SIG-M5 (cell line): Measurements from ENCODE around the gene ADNP2.

Experiments
- DNase-seq: peaks from one replicate; lab custom pipeline; 2025; lab: John Stamatoyannopoulos, UW

Gene ADNP2

DNA sequence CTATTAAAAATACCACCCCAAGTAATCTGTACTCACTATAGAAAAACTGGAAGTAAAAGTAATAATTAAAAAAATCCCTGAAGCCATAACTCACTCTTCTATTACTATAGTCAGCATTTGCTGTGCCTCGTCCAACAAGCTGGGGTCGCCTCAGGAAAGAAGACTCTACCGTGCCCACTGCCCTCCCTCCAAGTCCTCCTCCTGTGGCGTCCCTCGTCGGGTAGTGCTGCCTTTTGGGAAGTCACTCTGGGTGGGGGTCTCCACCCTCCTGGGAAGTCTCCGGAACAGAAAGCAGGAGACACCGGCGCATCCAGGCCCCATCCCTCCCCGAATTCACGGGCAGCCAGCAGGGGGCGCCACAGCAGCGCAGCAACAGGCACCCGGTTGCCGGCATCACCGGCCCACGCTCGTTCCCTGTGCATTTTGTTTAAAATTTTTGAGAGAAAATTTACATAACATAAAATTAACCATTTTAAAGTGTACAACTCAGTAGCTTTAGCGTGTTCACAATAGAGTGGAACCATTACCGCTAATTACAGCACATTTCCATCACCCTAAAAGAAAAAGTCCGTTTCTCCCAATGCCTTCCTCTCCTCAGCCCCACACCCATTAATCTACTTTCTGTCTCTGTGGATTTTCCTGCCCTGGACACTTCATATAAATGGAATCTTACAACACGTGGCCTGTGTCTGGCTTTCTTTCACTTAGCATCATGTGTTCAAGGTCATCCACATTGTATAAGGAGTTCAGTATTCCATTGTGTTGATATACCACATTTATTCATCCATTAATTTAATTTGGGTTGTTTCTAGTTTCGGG lies 62.2 kb downstream of the ADNP2 start:
- no peak for DNase-seq

DNA sequence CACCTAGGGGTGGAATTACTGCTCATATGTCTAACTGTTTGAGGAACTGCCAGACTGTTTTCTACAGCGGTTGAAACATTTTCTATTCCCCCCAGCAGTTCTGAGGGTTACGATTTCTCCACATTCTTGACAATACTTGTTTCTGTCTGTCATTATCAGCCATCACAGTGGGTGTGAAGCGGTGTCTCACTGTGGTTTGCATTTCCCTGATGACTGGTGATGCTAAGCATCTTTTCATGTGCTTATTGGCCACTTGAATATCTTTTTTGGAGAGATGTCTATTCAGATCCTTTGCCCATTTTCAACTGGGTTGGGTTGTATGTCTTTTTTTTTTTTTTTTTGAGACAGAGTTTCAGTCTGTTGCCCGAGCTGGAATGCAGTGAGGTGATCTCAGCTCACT lies 63.0 kb downstream of the ADNP2 start:
- no peak for DNase-seq

DNA sequence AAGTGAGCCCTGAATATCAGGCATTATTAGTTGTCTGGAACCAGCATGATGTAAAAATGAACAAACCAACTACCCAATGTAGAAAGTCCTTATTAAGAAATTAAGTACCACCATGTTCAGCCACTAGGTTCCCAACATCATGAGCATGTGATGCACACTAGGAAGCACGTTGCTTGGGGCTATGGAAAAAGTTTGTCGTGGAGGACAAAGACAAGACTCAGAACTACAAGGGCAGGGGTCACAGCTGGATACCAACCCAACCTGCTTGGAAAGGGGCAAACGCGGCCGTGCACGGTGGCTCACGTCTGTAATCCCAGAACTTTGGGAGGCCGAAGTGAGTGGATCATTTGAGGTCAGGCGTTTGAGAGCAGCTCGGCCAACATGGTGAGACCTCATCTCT lies 64.0 kb downstream of the ADNP2 start:
- DNase-seq, result no peak

DNA sequence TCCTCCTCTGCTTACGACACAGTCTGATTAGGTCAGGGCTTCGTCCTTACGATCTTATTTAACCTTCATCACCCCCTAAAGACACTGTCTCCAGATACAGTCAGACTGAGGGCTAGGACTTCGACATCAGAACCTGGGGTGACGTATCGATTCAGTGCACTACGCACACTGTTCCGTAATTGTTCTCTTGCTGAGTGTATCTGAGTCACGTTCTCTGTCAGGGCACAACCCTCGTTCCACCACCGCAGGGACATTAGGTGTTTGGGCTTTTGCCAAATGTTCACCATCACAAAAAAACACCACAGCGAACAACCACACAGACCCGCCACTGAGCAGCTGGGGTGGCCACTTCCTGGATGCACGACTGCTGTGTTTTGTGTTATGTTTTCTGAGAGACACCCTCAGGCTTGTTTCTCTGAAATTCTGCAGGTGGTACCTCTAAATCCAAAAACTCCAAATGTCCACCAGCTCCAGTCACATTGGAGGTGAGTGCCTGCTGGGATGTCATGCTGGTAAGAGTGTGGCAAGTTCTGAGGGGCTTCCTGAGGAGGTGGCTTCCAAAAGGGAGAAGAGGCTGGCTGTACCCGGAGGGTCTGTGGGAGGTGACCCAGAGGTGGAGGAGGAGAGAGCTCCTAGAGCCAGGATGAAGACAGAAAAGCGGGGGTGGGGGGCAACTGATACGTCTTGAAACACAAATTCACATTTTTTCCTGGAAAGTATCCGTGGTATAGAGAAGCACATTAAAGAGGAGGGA lies 66.6 kb downstream of the ADNP2 start:
- DNase-seq, result no peak

DNA sequence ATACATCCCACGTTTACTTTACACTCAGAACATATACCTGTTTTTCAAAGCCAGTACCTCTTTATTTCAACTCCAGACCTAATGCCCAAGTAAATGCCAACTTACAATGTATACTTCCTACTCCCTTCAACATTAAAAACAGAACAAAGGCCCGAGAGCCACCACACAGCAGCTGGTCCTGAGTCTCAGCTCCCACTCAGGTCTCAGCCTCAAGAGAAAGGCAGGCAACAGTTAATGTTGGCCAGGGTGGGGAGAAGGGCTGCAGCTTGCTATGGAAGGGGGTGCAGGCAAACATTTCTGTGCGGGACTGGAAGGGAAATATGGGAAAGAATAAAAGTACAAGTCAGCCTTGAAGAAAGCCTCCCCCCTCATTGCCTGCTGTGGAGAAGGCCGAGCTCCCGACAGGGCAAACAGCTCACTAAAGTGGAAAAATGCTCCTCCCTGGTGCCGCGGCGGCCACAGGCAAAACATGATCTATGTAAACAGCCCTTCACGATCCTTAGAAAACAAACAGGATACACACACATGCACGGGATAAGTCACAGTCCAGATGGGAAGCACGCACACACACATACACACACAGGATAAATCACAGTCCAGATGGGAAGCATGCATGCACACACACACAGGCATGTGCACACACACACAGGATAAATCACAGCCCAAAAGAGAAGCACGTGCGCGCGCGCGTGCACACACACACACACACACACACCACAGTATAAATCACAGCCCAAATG lies 67.4 kb downstream of the ADNP2 start:
- DNase-seq, result no peak

DNA sequence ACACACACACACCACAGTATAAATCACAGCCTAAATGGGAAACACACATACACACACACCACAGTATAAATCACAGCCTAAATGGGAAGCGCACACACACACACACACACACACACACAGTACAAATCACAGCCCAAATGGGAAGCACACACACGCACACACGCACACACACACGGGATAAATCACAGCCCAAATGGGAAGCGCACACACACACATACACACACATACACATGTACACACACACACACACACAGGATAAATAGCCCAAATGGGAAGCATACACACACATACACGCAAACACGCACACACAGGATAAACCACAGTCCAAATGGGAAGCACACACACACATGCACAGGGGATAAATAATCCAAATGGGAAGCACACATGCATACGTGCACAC lies 68.1 kb downstream of the ADNP2 start:
- DNase-seq, result no peak

DNA sequence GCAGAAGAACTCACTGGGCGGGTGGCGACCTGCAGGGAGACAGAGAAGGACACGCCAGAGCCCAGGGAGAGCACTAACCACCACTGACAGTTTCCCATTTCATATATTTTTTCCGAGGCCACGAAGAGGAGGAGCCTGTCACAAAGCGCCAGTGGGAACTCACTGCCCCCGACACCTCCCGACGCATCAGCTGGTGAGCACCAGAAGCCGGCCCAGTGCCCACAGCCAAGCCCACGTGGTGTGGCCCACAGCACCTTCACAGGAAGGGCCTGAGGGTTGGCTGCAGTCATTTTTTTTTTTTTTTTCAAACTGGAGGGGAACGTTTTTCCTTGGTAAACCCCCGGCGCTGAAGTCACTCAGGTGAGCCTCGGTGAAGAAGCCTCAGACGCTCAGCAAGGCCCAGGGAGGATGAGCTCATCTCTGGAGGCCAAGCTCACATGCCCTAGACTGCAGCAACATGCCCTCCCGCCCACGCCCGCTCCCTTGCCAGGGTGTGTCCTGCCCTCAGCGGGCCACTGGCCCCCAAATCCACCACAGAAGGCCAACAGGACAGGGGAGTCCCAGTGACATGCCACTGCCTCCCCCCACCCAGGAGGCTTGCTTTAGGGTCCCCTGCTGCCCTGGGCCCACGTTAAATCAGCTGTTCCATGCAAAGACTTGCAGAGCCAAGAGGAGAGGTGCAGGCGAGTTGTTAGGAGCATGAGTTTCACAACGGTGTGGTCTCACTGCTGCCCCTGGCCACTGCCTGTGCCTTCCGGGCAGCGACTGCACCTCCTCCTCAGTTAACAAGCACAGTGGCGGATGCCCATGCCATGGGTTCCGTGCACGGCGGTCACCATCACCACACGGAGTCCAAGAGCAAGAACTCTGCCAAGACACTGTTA lies 70.1 kb downstream of the ADNP2 start:
- no peak for DNase-seq

DNA sequence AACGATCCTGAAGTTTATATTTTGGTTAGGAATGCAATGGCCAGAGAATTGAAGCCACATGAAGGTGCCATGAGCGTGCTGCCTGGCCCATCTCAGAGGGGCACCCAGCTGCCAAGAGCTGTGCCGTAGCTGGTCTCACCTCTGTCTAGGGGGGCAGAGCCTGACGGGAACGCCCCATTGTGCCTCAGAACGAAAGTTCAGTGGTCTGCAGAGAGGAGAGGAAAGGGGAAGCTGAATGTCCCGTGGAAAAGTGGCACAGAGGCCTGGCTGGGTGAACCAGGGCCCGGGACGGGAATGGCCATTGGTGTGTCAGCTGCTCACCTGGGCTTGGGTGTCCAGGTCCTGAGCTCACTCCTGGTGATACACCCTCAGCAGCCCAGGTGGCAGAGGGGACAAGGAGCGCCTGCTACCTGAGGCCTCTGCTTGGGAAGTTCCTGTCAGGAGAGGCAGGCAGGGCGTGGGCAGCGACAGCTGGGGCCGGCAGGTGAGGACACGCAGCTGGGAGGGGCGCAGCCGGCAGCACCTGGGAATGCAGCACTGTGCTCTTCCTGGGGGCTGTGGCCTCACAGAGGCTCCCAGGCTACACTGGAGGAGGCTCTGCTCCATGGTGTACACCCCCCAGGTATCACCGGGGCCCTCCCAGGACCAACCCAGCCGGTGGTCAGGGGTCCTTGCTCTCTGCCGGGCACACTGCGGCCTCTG lies 70.9 kb downstream of the ADNP2 start:
- peak; percentile 3 for DNase-seq

DNA sequence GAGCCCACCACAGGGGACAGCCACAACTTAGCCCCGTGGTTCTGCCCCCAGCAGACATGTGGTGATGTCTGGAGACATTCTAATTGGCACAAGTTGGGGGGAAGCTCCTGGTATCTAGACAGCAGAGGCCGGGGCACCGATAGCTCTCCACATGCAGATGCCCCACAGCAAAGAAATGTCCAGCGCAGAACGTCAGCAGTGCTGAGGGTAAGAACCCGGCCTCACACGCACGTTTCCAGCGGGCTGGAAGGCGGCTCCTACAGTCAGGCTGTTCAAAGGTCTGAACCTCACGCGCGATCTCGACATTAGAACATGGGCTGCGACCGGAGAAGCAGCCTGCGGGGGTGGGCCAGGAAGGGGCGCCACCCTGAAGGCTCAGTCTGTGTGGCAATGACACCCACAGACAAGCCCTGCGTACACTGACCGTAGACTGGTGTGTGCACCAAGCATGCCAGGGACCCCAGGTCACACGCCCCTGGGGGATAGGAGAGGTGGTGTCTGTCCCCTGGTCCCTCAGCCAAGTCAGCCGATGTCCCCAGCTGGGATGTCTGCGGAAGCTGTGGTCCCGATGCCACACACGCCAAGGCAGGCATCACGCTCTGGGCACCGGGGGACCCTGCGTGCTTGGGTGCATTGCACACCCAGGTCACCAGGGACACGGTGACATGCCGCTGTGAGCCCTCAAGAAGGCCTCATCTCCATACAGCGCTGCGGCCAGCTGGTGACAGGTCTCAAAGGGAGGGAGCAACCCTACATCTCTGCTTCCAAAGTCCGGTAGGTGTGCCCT lies 71.9 kb downstream of the ADNP2 start:
- DNase-seq, result no peak

DNA sequence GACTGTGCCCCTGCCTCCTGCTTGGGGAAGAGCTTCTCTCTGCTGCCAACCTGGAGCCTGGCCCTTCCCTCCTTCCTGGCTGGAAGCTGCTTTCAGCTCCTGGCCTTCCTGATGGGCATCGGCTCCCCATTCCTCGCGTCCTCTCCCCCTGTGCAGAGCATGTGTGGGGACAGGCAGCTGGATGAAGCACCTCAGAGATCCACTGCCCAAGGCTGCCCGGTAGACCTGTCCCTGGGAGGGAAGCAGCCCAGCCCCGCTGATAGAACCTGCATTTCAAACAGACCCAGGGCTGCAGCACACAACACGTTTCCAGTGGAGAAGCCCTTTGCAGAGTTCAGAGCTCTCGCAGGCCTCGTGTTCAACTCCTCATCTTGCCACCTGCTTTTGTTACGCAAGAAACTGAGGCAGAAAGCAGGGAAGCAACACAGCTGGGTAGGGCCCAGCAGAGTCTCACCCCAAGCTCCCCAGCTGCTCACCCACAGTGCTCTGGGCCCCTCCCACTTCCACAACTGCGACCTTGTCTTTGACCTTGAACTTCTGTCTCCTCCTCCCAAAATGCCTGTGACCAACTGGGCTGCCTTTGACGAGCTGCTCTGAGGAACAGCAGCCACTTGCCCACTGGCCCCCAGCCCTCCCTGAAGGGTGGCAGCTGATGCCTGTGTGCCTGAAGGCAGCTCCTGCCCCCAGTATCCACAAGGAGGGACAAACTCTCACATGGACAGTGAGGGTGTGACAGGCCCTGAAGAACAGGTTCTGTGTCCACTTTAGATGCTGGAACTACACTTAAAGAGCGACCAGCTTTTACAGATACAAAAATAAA lies 72.8 kb downstream of the ADNP2 start:
- DNase-seq, result no peak

DNA sequence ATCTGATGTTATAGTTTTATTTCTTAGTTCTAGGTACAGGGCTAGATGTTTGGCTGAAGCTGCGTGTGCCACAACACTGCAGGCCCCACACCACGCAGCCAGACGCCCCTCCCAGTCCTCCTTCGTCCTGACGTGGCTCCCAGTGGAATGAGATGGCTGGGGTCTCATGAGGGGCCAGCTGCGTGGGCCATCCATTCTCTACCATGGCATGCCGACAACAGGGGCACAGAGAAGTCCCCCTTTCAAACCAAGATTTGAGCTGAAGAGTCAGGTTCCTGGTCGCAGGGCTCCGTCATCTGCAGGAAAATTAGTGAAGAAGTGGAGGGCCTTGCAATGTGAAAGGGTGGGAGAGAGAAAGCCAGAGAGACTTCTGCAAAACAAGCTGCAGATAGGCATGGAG lies 73.8 kb downstream of the ADNP2 start:
- no peak for DNase-seq

DNA sequence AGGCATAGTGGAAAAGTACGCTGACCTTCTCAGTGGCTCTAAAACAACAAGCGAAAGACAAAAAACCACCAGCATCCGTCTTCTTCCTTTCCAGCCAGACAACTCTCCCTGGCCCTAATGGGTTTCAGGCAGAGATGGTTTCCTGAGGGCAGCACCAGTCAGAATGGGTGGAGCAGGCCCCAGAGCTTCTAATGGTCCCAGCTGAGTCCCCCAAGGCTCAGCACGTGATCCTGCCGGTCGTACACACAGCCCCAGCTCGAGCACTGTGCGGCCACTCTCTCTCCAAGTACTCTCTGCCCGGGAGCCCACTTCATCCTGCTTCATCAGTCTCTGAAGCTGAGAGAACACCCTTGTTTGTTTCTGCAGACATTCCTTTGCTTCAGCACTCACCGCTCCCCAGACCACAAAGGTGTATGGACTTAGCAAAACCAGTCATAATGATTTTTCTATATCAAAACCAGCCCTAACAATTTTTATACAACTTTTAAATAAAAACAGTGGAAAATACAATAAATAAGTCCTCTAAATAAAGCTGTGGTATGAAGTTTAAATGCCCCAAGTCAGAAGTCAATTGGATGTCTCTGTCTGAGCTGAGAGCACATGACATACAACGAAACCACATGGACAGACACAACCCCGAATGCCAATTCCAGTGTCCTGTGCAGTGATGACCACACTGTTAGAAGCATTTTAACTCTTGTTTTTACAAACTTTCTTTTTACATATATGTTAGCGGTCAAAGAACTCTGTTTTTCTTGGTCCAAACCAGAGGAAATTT lies 74.4 kb downstream of the ADNP2 start:
- DNase-seq, result no peak

DNA sequence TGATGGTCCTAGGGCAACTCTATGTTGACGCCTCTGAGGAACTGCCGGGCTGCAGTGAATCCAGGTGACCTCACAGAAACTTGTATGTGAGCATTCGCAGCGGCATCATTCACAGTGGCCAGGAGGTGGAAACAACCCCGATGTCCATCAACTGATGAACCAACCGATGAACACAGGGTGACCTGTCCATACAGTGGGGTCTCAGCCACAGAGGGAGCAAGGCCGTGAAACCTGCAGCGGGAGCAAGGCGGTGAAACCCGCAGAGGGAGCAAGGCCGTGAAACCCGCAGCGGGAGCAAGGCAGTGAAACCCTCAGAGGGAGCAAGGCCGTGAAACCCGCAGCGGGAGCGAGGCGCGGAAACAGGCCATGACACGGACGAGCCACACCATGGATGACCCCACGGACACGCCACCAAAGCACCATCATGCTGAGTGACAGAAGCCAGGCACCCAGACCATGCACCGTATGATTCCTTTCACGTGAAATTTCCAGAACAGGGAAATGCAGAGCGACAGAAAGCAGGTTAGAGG lies 75.2 kb downstream of the ADNP2 start:
- DNase-seq, result no peak

DNA sequence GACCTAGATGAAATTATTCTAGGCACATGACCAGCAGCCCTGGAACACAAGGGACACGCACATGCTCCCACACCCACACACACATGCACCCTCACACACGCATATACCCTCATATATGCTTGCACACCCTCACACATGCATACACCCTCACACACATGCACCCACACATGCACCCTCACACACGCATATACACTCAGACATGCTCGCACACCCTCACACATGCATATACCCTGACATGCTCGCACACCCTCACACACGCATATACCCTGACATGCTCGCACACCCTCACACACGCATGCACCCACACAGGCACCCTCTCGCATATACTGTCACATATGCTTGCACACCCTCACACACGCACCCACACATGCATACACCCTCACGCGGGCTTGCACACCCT lies 76.5 kb downstream of the ADNP2 start:
- DNase-seq, result no peak

DNA sequence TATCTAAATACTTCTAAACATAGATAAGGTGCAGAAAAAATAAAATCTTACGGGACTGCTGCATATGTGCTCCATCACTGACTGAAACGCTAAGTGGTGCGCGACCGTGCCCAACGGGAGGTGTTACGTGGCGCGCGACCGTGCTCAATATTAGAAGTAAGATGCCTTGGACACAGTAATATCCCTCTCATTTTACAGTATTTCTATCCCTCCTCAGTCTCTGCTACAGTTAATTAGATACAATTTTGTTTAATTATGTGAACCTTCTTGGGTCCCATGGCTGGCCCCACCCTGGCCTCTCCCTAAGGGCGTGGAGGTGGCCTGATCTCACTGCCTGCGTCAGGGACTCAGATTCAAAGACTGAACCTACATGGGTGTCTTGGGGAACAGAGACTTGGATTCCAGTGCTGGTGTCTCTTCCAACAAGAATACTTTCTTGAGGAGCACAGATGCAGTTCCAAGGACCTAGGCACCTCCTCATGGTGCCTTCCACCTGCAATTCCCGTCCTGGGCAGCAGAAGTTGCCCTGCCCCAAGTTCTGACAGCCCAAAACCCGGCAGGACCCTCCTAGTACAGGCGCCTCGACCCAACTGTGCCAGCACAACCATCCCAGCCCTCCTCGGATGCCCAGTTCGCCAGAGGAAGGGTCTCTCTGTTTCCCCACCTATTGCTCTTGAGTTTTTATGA lies 79.0 kb downstream of the ADNP2 start:
- no peak for DNase-seq

DNA sequence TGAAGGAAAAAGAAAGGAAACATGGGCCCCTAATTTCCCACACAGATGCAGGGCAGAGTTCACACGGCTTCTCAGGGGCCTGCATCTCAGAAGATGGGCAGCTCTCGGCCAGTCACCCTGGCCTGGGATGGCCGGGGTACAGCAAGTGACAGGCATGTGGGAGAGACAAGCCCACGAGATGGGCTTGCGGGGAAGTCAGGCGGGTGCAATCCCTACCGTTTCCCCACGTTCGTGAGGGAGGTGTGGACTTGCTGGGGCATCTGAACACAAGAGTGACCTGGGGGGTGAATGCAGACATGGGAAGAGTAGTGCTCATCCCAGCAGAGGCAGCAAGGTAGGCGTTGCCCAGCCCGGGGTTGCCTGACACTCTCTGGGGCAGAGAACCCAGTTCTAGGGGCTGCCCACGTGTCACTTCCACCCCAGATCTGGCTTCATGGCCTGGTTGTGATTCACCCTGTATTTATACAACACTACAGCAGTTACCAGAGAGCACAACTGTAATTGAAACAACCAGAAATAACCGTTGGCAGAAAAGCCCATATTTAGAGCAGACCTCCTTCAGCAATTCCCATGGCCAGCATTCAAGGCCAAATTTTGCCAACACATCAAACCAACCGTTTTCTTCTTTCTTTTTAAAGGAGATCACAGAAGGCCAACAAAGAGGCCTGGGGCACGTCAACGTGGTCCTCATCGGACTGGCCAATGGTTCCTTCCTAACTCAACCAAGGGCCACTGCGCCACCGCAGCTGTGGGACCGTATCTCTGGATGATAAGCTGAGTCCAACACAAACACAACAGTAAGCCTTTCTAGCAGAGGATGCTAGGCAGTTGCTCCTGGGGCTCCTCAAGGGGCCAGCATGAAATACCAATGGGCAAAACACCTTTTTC lies 79.8 kb downstream of the ADNP2 start:
- DNase-seq, result no peak

DNA sequence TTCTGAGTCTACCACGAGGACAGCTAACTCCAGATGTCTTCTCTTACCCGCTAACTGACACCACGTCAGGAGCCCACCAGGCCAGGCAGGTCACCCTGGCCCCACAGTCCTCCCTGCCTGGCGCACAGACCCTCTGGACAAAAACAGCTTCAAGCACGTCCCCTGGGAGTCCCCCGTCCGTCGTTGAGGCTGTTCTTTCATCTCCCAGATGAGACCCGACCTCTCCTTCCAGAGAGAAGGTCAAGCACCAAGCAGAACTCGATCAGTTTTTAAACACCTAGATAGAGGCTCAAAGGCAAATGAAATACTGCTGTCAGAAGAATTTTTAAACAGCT lies 80.4 kb downstream of the ADNP2 start:
- DNase-seq, result no peak
